Measurements from ENCODE around the gene FKBP1A.

The FKBP1A gene

GRCh38 chr20:1392693-1393506 is at the start of gene FKBP1A:
Gene FKBP1A, minus strand, starts transcription at chr20:1393054. Its CDS starts 56 bp downstream, at chr20:1392998.
- peak; percentile 79 to 87 for DNase-seq (ENCODE audit: low read depth in 2 of 2)

GRCh38 chr20:1442304-1442703 is 49.5 kb upstream of the FKBP1A start:
- DNase-seq (ENCODE audit: low read depth in 2 of 2), result no peak

- no peak for DNase-seq (ENCODE audit: low read depth in 2 of 2)
These were observed 48.3 kb upstream of the FKBP1A start for GRCh38 chr20:1441133-1441532.

- DNase-seq (ENCODE audit: low read depth in 2 of 2), result no peak
These were observed 47.2 kb upstream of the FKBP1A start for GRCh38 chr20:1440024-1440423.

GRCh38 chr20:1438361-1438760 is 45.5 kb upstream of the FKBP1A start:
- DNase-seq (ENCODE audit: low read depth in 2 of 2), result no peak

- DNase-seq (ENCODE audit: low read depth in 2 of 2), result peak; percentile 62 to 71
These were observed 44.5 kb upstream of the FKBP1A start for GRCh38 chr20:1437235-1437904.

GRCh38 chr20:1436263-1436662 is 43.4 kb upstream of the FKBP1A start:
- DNase-seq (ENCODE audit: low read depth in 2 of 2), result no peak

- no peak for DNase-seq (ENCODE audit: low read depth in 2 of 2)
These were observed 42.5 kb upstream of the FKBP1A start for GRCh38 chr20:1435337-1435699.

- peak; percentile 27 to 47 for DNase-seq (ENCODE audit: low read depth in 2 of 2)
These were observed 41.9 kb upstream of the FKBP1A start for GRCh38 chr20:1434571-1435336.

GRCh38 chr20:1431158-1431557 is 38.3 kb upstream of the FKBP1A start:
- no peak for DNase-seq (ENCODE audit: low read depth in 2 of 2)

GRCh38 chr20:1430004-1430451 is 37.2 kb upstream of the FKBP1A start:
- DNase-seq (ENCODE audit: low read depth in 2 of 2), result no peak

- DNase-seq (ENCODE audit: low read depth in 2 of 2), result no peak
These were observed 36.4 kb upstream of the FKBP1A start for GRCh38 chr20:1429143-1429728.

GRCh38 chr20:1427457-1428054 is 34.7 kb upstream of the FKBP1A start:
- DNase-seq (ENCODE audit: low read depth in 2 of 2), result no peak

- DNase-seq (ENCODE audit: low read depth in 2 of 2), result no peak
These were observed 33.5 kb upstream of the FKBP1A start for GRCh38 chr20:1426231-1426849.

GRCh38 chr20:1424336-1424735 is 31.5 kb upstream of the FKBP1A start:
- no peak for DNase-seq (ENCODE audit: low read depth in 2 of 2)

GRCh38 chr20:1423625-1424106 is 30.8 kb upstream of the FKBP1A start:
- no peak for DNase-seq (ENCODE audit: low read depth in 2 of 2)

- DNase-seq (ENCODE audit: low read depth in 2 of 2), result no peak
These were observed 30.4 kb upstream of the FKBP1A start for GRCh38 chr20:1423206-1423605.

- no peak for DNase-seq (ENCODE audit: low read depth in 2 of 2)
These were observed 29.9 kb upstream of the FKBP1A start for GRCh38 chr20:1422753-1423152.

GRCh38 chr20:1420066-1420465 is 27.2 kb upstream of the FKBP1A start:
- no peak for DNase-seq (ENCODE audit: low read depth in 2 of 2)

- no peak for DNase-seq (ENCODE audit: low read depth in 2 of 2)
These were observed 25.5 kb upstream of the FKBP1A start for GRCh38 chr20:1418350-1418749.

- DNase-seq (ENCODE audit: low read depth in 2 of 2), result no peak
These were observed 24.9 kb upstream of the FKBP1A start for GRCh38 chr20:1417790-1418189.
